GM12875 (cell line): ENCODE results near the gene TOMM5.

ENCODE experiments used
- H3K4me3 ChIP-seq: one replicate; pipeline ENCODE4 v1.5.1; 2011; ENCODE audit warnings: low read depth, low read length, control low read depth
- TF ChIP-seq, protein P1 (sequence below): IDR thresholded peaks from 2 replicates; pipeline ENCODE4 v1.5.1; 2011; ENCODE audit warnings: low read depth, mild to moderate bottlenecking, control low read depth, inconsistent platforms, low read length, moderate library complexity, borderline replicate concordance; ENCODE audit not compliant: insufficient read depth

Gene TOMM5

DNA sequence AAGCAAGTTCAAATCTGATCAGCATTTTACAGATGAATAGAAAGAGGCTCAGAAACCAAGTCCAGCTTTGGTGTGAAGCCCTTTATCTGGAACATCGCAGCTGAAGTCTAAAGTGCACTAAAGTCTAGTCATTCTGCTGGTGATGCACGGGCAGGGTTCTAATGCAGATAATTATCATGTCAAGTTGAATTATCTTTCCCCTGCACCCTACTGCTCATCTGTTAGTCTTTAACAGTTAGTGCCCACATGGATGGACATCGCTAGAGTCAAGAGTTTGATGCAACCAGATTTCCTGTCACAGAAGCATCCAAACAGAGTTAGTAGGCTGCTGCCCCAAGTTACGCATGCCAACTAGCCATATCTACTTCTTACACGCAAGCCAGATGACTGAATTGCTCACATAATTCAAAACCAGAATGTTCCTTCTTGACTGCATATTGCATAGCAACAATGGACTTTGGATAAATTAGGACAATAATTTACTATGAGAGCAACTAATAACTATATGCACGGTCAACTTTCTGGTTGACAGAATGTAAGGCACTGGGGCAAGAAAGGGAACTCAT lies 1.6 kb upstream of the TOMM5 start:
- H3K4me3 ChIP-seq: no peak overlapping the region
- TF ChIP-seq, protein P1, sequence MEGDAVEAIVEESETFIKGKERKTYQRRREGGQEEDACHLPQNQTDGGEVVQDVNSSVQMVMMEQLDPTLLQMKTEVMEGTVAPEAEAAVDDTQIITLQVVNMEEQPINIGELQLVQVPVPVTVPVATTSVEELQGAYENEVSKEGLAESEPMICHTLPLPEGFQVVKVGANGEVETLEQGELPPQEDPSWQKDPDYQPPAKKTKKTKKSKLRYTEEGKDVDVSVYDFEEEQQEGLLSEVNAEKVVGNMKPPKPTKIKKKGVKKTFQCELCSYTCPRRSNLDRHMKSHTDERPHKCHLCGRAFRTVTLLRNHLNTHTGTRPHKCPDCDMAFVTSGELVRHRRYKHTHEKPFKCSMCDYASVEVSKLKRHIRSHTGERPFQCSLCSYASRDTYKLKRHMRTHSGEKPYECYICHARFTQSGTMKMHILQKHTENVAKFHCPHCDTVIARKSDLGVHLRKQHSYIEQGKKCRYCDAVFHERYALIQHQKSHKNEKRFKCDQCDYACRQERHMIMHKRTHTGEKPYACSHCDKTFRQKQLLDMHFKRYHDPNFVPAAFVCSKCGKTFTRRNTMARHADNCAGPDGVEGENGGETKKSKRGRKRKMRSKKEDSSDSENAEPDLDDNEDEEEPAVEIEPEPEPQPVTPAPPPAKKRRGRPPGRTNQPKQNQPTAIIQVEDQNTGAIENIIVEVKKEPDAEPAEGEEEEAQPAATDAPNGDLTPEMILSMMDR: no peak

DNA sequence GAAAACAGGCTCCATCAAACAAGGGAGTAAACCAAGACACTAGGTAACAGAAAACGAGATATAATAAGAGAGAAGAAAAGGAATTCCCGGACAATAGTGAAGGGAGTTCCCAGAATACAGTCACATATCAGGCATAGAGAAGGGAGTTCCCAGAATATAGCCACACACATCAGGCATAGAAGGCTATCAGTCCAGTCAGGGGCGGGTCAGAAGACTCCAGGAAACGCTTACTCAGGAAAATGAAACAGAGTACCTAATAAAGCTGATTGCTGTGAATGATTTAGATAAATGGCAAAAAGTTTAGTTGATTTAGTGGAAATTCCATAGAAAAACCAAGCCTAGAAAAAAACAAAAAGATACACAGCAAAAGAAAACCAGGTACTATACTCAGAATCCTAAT lies 4.9 kb downstream of the TOMM5 start:
- H3K4me3 ChIP-seq: no peak overlapping the region
- TF ChIP-seq, protein P1: no peak

DNA sequence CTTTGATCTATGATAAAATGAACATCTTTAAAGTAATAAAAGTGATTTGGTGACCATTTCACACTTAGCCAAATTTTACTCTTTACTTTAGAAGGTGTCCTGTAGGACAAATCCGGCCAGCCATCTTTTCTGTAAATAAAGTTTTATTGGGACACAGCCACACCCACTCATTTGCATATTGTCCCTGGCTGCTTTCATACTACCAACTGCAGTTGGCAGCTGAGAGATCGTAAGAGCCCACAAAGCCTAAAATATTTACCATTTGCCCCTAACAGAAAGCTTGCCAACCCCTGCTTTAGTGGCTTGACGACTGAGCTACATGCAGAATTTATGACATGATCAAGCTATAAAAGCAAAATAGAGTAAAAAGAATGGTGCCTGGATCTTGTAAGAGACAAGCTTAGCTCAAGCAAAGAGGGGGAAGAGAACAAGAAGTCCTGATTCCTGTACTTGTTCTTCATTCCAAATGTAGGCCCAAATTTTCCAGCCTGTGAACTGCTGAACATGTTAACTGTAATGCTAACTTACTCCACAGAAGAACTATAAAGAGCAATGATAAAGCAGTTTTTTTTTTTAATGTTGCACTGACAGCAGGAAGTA lies 8.8 kb downstream of the TOMM5 start:
- TF ChIP-seq, protein P1: no peak
- no peak overlapping the region for H3K4me3 ChIP-seq

DNA sequence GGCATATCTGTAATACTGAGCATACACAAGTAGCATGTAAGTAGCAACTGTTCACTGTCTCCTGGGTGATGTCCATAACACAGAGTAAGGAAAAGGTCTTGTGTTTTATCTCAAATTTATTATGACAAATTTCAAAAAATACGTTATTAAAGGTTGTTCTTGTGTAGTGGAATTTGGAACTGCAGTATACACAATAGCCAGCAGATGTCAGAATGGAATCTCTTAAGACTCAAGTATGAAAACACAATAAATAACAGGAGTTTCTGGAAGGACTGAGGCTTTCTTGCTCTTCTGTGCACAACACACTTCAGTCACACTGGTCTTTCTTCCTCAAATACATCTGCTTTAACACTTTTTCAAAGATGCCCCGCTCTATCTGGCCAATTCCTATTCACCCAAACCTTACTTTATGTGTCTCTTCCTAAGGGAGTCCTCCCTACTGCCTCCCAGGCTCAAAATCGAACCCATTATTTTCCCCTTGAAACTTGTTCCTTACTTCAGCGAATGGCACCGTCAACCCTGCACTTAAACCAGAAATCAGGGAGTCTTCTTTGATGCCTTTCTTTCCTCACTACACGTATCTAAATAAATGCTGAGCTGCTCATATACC lies 9.7 kb downstream of the TOMM5 start:
- H3K4me3 ChIP-seq: no peak overlapping the region
- TF ChIP-seq, protein P1: peak; percentile 55; the same call in 1 of the 2 replicates

DNA sequence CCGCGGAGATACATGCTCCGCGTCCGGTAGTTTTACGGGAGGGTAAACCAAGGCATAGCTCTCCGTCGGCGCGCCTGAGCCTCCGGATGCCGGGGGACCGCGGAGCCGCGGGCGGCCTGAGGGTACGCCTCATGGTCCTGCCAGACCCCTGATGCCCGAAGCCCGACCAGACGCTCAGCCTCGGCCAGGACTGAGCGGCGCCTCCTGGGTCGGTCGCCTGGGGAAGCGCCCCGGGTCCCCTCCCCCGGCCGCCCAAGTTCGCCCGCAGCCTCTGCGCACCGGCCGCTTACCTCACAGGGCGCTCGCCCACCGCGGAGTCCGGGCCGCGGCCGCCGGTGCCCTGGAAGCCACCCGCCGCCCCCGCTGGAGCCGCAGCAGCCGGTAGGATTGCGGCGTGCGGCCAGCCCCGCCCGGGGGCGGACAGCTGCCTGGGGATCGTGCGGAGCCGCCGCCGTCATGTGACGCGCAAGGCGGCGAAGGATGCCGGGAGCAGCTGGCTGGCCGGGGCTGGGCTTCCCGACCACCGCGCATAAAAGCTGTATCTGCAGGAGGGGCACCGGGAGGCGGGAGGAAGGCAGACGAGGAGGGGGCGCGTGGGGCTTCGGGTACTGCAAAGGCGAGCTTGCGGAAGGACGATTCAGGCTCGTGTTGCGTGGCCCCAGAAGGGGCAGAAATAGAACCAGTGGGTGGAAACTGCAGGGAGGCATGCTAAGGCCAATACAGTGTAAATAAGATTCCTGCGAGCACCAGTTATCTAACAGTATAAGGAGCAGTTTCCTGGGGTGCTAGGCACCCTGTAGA lies 16.3 kb downstream of the TOMM5 start, which contains the start of gene FBXO10:
TSS of gene FBXO10 (minus strand) at position 460 of the 801 bp plus-strand sequence. CDS start 34,612 bp downstream, outside the sequence.
- TF ChIP-seq, protein P1: no peak
- peak within 1 kb of the TSS; percentile 99 for H3K4me3 ChIP-seq

DNA sequence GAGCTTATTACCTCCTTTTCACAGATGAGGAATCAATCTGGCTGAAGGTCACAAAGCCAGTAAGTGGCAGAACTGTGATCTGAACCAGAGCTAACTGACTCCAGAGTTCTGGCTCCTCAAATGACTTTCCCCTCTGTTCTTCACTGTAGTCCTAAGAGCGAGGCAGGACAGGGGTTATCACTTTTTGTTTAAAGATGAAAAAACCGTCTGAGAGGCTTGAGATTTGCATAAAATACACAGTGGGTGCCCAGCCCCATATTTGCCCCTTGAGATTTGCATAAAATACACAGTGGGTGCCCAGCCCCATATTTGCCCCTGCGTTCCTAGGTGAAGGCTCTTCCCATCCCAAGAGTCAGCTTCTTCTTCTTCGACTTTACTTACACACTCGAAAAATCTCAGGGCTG lies 16.9 kb downstream of the TOMM5 start:
- H3K4me3 ChIP-seq: peak overlapping the region; percentile 99

More for the DNA sequence above, 16.9 kb downstream of the TOMM5 start:
- TF ChIP-seq, protein P1: no peak
